ENCODE measurements around the gene HECTD1. TPM values are rescaled to one million over a fixed set of nuclear protein-coding genes. Genes with fewer than 3 reads are reported as not detected.

The HECTD1 gene
- total and polyA plus RNA-seq, 10 of the 15 experiments (the other 5 are each of a cell fraction or from before 2014, with no cell fraction given) = 27.3 to 116 (median 57.7) TPM

GRCh38 chr14:31207755-31208545 lies at the start of gene HECTD1 (continued):
- TF ChIP-seq NBN (IDR thresholded peaks at IDR 0.05) (peak; percentile 90), TARDBP (IDR thresholded peaks at IDR 0.05; ENCODE audit: borderline replicate concordance) (0 out of 2 replicates have a peak, but pooled peaks have one; percentile 5), PAX8 (IDR thresholded peaks at IDR 0.05) (no peak), NR2F1 (conservative IDR thresholded peaks at IDR 0.05) (peak; percentile 60; the same call in 1 of the 2 replicates), RELB (IDR thresholded peaks at IDR 0.05; ENCODE audit: low read depth) (peak; percentile 67; the same call in 1 of the 2 replicates), PML (IDR thresholded peaks at IDR 0.05; ENCODE audit: low read length) (peak; percentile 71; the same call in 1 of the 2 replicates), JUNB (IDR thresholded peaks at IDR 0.05) (peak; percentile 52; the same call in 1 of the 2 replicates), SMARCA5 (IDR thresholded peaks at IDR 0.05) (peak; percentile 98), GATAD2B (conservative IDR thresholded peaks at IDR 0.05; ENCODE audit: low read depth) (peak; percentile 92), TCF7 (IDR thresholded peaks at IDR 0.05; ENCODE audit: borderline replicate concordance) (peak; percentile 15; the same call in 1 of the 2 replicates), ZNF207 (IDR thresholded peaks at IDR 0.05; ENCODE audit: borderline replicate concordance) (peak; percentile 94), MLLT1 (IDR thresholded peaks at IDR 0.05) (peak; percentile 96), PRDM15 (CRISPR knock-in tag; IDR thresholded peaks at IDR 0.05) (no peak), ZBTB40 (IDR thresholded peaks at IDR 0.05; ENCODE audit: borderline replicate concordance) (peak; percentile 83), DPF2 (IDR thresholded peaks at IDR 0.05) (peak; percentile 94), FOXM1 (IDR thresholded peaks at IDR 0.05; ENCODE audit: low read depth, low read length) (peak; percentile 58; the same call in 1 of the 2 replicates), EZH2 (IDR thresholded peaks at IDR 0.05; ENCODE audit: borderline replicate concordance, control insufficient read depth, low read depth, low read length) (no peak)
